Aorta (tissue), 5 donors: ENCODE results near the gene CMIP. TPM values are rescaled to one million over a fixed set of nuclear protein-coding genes. Genes with fewer than 3 reads are reported as not detected.
A peak's percentile ranks its signal among the peaks of the same experiment; 100 is the strongest.

ENCODE experiments used
- ATAC-seq: fragments of 200-7000 bp; cut with Tn5 transposase; one replicate; pipeline ENCODE4 v1.9.1; 2022; ENCODE audit warnings: moderate library complexity; ENCODE audit not compliant: low FRiP score
- DNase-seq, 2 donors: peaks; one replicate each; pipeline ENCODE4 v3.0.0-alpha.2; 2020
- H3K27ac ChIP-seq, 2 donors: one replicate each; pipeline ENCODE4 v1.5.1; 2013; ENCODE audit warnings: low read length in 2 of 2, mild to moderate bottlenecking in 2 of 2, moderate library complexity in 2 of 2, control low read depth in 1 of 2, inconsistent platforms in 1 of 2, low read depth in 1 of 2
- H3K27me3 ChIP-seq, 2 donors: one replicate each; pipeline ENCODE4 v1.6.1; 2013; ENCODE audit warnings: control low read depth in 1 of 2, low read length in 1 of 2, mild to moderate bottlenecking in 1 of 2, moderate library complexity in 1 of 2; ENCODE audit not compliant: insufficient read depth in 2 of 2, control insufficient read depth in 1 of 2
- H3K36me3 ChIP-seq, 2 donors: one replicate each; pipeline ENCODE4 v1.6.1; 2013; ENCODE audit warnings: control low read depth in 1 of 2, low read length in 1 of 2, mild to moderate bottlenecking in 1 of 2; ENCODE audit not compliant: insufficient read depth in 2 of 2, control insufficient read depth in 1 of 2
- H3K4me1 ChIP-seq, 2 donors: one replicate each; pipeline ENCODE4 v1.6.1; 2013; ENCODE audit warnings: low read length in 2 of 2, control low read depth in 1 of 2, mild to moderate bottlenecking in 1 of 2, moderate library complexity in 1 of 2; ENCODE audit not compliant: insufficient read depth in 2 of 2, control insufficient read depth in 1 of 2
- H3K4me3 ChIP-seq, 2 donors: one replicate each; pipeline ENCODE4 v1.5.1; 2013; ENCODE audit warnings: low read length in 2 of 2, control low read depth in 1 of 2, mild to moderate bottlenecking in 1 of 2
- H3K9me3 ChIP-seq: one replicate; pipeline ENCODE4 v1.6.1; 2013; ENCODE audit warnings: mild to moderate bottlenecking, low read length; ENCODE audit not compliant: control insufficient read depth
- WGBS, 2 donors: extraction: QIAGEN DNeasy Blood & Tissue Kit; methylation state at CpG; one replicate each; pipeline ENCODE4 v1.1.7; 2013; 5-methylcytosine and 5-hydroxymethylcytosine counted together
- intact Hi-C, 2 donors: fragments of 100-400 bp; cut with DNase I; formaldehyde crosslinking; loops; one replicate each; pipeline versions ENCODE4 v1.14.2 to v1.15.0; 2022
- polyA plus RNA-seq, 2 donors: library from polyadenylated mRNA; stranded (reverse); fragments of 200-250 nt; gene quantifications; one replicate each; pipeline ENCODE4 v1.2.3, GENCODE V29; 2013
- total RNA-seq, 2 donors: library from RNA; stranded (reverse); fragmentation: NEBNext Ultra II Directional; extraction: Animal tissue kit (Norgen Biotek cat#: 25700); gene quantifications; one replicate each; pipeline ENCODE4 v1.2.1, GENCODE V29; 2021
- donor health status: healthy with polysubstance abuse.
- donor health status: Bipolar disorder and iron deficiency.
- donor health status: DM: no; HTN: no; CAD: no.
- donor health status: DM: no; HTN: no; CAD: no.
- donor health status: DM: yes; HTN: yes; CAD: no.

CMIP gene
- total and polyA plus RNA-seq, 4 donors = 2.4 to 96.3 (median 27.9) TPM

GRCh38 chr16:81498351-81498750 is 53.7 kb downstream of the CMIP start:
- intact Hi-C loops = no loop called here
- peak in 1 of 2 donors; percentile 61 for DNase-seq
- no peak overlapping the region for H3K4me3 ChIP-seq
- no peaks in the 10 kb centered on the region for H3K27me3 ChIP-seq
- no peaks in the 10 kb centered on the region for H3K9me3 ChIP-seq
- H3K27ac ChIP-seq = no peak overlapping the region
- no peaks in the 10 kb centered on the region for H3K36me3 ChIP-seq
- WGBS, 2 donors = 89 to 97% methylated on average over 11 of the region's 11 CpGs
- ATAC-seq = no peak
- no peaks in the 10 kb centered on the region for H3K4me1 ChIP-seq

- Histone ChIP-seq H3K27me3 (no peaks in the 10 kb centered on the region), H3K36me3 (no peaks in the 10 kb centered on the region), H3K4me3 (no peak overlapping the region), H3K4me1 (no peaks in the 10 kb centered on the region), H3K9me3 (no peaks in the 10 kb centered on the region), H3K27ac (no peak overlapping the region)
- intact Hi-C loops = no loop called here
- 87 to 89% methylated on average over 20 of the region's 20 CpGs for WGBS, 2 donors
- peak in 1 of 2 donors; percentile 56 for DNase-seq
- ATAC-seq = no peak
Observed at GRCh38 chr16:81499576-81500380, 55.2 kb downstream of the CMIP start.

DNA sequence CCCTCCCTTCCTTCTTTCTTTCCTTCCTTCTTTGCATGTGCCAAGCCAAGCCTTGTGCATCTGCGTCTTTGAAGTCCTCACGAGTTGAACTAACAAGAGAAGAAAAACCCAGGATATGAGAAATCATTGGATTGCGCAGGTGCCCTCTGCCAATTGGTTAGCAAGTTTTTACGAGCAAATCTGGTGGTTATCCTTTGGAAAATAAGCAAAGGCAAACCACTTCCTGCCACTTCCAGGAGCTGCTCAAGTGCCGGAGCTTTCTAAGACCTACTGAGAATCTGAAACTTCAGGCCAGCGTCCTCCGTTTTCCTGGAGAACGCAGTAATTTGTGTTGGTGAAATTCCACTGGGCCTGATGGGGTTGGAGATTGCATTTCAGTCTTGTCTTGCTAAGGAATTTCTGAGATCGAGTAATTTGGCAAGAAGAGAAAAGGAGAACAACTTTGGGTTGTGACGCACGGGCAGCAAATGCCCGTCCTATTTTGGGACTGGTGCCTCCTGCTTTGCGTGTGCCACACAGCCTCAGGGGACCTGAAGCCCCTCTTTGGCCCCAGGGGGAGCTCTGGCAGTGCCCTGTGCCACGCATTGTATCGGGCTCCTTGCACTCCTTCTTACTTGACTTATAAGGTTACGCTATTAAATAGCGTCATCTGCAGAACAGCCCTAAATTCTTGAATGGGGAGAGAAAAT is 56.4 kb downstream of the CMIP start:
- no peaks in the 10 kb centered on the region for H3K36me3 ChIP-seq
- H3K9me3 ChIP-seq = no peaks in the 10 kb centered on the region
- no peak overlapping the region for H3K27ac ChIP-seq
- DNase-seq (peak in 1 of 2 donors; percentile 77), ATAC-seq (no peak)
- no peak overlapping the region for H3K4me3 ChIP-seq
- no peaks in the 10 kb centered on the region for H3K27me3 ChIP-seq
- intact Hi-C loops = no loop called here
- WGBS, 2 donors = 12 to 18% methylated on average over 17 of the region's 17 CpGs
- H3K4me1 ChIP-seq = no peaks in the 10 kb centered on the region

DNA sequence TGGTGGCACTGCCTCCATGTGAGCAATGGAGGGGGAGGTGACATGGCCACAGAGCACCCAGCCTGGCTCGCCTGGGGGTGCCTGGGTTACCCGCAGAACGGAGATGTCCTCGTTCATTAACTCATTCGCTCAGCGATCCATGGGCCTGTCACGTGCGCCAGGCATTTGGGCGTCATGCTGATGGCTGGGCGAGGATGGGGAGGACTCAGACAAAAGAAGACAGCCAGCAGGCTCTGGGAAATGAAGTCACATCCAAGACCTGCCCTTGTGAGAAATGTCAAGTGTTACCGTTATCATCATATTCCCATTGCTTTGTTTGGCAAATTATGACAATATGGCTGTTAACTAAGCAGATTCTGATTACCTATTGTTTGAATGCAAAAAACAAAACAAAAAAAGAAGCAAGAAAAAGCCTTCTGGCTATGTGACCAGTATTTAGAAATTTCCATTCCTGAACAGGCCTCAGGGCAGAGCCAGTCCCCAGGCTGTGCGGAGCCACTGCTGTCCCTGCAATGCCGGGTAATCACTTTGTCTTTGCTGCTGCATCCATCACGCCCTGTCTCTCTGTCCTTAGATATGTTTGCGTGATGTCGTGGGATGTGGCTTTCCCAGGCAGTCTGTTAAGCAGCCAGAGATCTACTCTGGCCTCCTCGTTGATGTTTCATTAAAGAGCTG is 57.9 kb downstream of the CMIP start:
- H3K4me3 ChIP-seq = no peak overlapping the region
- H3K4me1 ChIP-seq = no peaks in the 10 kb centered on the region
- WGBS, 2 donors = 93 to 95% methylated on average over 16 to 17 of the region's 17 CpGs
- no peaks in the 10 kb centered on the region for H3K27me3 ChIP-seq
- H3K27ac ChIP-seq = no peak overlapping the region
- DNase-seq (peak in 1 of 2 donors; percentile 60), ATAC-seq (no peak)
- intact Hi-C loops = no loop called here
- no peaks in the 10 kb centered on the region for H3K36me3 ChIP-seq
- H3K9me3 ChIP-seq = no peaks in the 10 kb centered on the region

- ATAC-seq = no peak
- peak in 1 of 2 donors; percentile 50 for DNase-seq
- WGBS, 2 donors = 83% methylated on average over 13 of the region's 13 CpGs
- no peak overlapping the region for H3K4me3 ChIP-seq
- no peaks in the 10 kb centered on the region for H3K27me3 ChIP-seq
- H3K36me3 ChIP-seq = no peaks in the 10 kb centered on the region
- H3K27ac ChIP-seq = no peak overlapping the region
- intact Hi-C loops = no loop called here
- no peaks in the 10 kb centered on the region for H3K4me1 ChIP-seq
- H3K9me3 ChIP-seq = no peaks in the 10 kb centered on the region
Observed at GRCh38 chr16:81505011-81505661, 60.5 kb downstream of the CMIP start.

DNA sequence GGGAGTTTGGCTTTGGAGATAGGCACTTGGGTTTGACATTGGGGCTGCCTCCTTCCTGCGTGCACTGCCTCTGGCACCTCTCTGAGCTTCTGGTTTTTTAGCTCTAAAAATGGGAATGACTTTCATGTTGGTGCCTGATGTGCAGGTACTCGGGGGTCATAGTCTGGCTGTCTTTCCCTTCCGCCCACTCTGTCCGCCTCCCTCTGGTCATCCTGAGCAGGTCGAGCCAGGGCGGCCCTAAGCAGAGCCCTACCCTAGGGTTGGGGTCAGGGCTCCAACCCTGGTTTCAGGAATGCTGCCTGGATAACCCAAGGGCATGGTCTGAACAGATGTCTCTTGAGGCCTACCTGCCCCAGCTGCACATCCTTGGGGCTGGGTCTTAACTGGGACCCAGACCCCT is 64.8 kb downstream of the CMIP start:
- WGBS, 2 donors = 97 to 99% methylated on average over 6 of the region's 6 CpGs
- no peaks in the 10 kb centered on the region for H3K36me3 ChIP-seq
- H3K27me3 ChIP-seq = no peaks in the 10 kb centered on the region
- intact Hi-C loops = no loop called here
- no peak overlapping the region for H3K4me3 ChIP-seq
- DNase-seq = peak in 1 of 2 donors; percentile 21
- ATAC-seq = no peak
- H3K27ac ChIP-seq = no peak overlapping the region
- H3K4me1 ChIP-seq = no peaks in the 10 kb centered on the region
- H3K9me3 ChIP-seq = no peaks in the 10 kb centered on the region

DNA sequence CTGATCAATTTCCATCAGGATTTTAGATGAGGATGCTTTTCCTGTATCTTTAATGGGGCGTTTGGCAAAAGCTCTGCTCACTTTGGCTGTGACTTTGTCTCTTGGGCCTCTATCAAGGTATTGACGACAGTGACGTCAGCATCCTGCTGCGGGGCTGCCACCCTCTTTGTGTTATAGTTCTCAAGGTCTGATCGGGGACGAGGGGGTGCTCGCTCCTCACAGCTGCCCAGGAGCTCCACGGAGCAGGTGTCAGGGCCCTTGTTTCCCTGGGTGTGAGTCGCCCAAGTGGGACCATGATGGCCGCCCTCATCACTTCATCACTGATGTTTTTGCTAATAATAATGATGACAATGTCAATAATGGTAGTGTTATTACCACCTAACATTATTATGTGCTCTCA is 65.4 kb downstream of the CMIP start:
- ATAC-seq = no peak

DNA sequence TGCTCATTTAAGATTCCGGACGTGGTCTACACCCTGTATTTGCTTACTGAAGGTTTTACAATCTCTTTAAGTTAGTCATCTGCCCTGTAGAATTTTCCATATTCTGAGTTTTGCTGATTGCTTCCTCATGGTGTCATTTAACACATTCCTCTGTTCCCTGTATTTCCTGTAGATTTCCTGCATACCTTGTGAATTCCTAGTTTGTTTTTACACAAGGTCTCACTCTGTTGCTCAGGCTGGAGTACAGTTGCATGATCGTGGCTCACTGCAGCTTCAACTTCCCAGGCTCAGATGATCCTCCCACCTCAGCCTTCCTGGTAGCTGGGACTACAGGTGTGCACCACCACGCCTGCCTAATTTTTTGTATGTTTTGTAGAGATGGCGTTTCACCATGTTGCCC is 66.8 kb downstream of the CMIP start:
- DNase-seq (peak in 1 of 2 donors; percentile 20), ATAC-seq (no peak)
- WGBS, 2 donors = 97% methylated on average over 5 of the region's 5 CpGs
- Histone ChIP-seq H3K27me3 (no peaks in the 10 kb centered on the region), H3K4me1 (no peaks in the 10 kb centered on the region), H3K36me3 (no peaks in the 10 kb centered on the region), H3K27ac (no peak overlapping the region), H3K9me3 (no peaks in the 10 kb centered on the region), H3K4me3 (no peak overlapping the region)
- intact Hi-C loops = no loop called here

More for the DNA sequence above, 65.4 kb downstream of the CMIP start:
- Histone ChIP-seq H3K27me3 (no peaks in the 10 kb centered on the region), H3K36me3 (no peaks in the 10 kb centered on the region), H3K9me3 (no peaks in the 10 kb centered on the region), H3K27ac (no peak overlapping the region), H3K4me1 (no peaks in the 10 kb centered on the region), H3K4me3 (no peak overlapping the region)
- WGBS, 2 donors = 85 to 89% methylated on average over 10 of the region's 10 CpGs
- intact Hi-C loops = no loop called here
- DNase-seq = peak in 1 of 2 donors; percentile 34
